Measurements from ENCODE around the gene NOP14.

- TF ChIP-seq CTCF (IDR thresholded peaks at IDR 0.05) (no peak), POLR2A (IDR thresholded peaks at IDR 0.05; ENCODE audit: low read depth) (no peak)
Measured at GRCh38 chr4:2932321-2932950, 30.8 kb downstream of the NOP14 start.
